ENCODE measurements around the gene ATF7.

GRCh38 chr12:53500142-53500775 is 125.9 kb downstream of the ATF7 start:
- no peak for TF ChIP-seq CTCF (IDR thresholded peaks at IDR 0.05; ENCODE audit: low read depth, low read length, poor library complexity, severe bottlenecking)
- TF ChIP-seq EZH2phosphoT487 (IDR thresholded peaks at IDR 0.05; ENCODE audit: borderline replicate concordance, low read length): no peak

Measured in DOHH2 (cell line).